Fibroblast of upper back skin (primary cell): Measurements from ENCODE around the gene TANK.
"Not testable (repeated sequence)": the region's sequence is repeated elsewhere in the genome, so short reads cannot be mapped to it uniquely, and the experiment has no call there.

ENCODE experiments used
- DNase-seq: peaks from one replicate; pipeline ENCODE4 v3.0.0-alpha.2; 2013

TANK gene

GRCh38 chr2:161279230-161279815 lies 119.1 kb downstream of the TANK start:
- not testable (repeated sequence) for DNase-seq

DNA sequence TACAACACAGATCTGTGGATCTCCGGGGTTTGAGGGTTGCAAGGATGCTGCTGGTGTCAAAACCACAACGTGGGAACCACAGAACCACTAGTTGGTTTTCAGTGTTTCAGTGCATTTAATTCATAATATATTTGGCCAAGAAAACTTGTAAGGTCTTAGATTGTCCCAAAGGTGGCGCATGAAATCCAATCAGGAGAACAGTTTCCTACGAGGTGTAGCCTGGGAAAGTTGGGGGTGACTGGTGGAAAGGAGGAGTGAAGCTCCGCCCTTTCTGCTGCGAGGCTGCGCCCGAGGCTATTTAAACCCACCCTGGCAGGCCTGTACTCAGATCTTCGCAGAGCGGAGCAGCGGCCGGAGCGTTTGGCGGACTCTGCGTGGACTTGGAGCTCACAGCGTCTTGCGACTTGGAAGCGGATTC lies 120.7 kb downstream of the TANK start:
- peak; percentile 8 for DNase-seq

DNA sequence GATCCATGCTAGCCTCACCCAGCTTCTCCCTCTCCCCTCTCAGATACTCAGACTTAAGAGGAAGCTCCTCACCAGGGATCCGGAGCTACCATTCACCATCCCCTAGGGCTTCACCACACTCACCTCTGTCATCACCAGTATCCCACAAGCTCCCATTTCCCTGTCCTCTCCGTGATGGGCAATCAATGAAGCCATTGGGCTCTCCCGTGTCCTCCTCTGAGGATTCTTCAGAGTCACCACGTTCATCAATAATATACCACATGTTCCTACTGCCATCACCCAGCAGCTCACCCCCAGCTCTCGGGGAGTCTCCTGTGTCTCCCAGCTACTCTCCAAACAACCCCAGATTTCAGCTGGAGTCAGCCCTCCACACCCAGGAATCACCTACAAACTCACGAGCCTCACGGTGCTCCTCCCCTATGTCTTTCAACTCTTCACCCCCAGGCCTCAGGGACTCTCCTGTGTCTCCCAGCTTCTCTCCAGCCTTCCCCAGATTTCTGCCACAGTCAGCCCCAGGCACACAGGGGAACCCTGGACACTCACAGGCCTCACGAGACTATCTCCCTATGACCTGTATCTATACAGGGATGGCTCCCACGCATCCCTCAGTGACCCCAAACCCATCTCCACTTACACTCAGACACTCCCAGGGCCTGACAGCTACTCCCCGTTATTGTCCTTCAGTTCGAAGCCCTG lies 121.5 kb downstream of the TANK start:
- not testable (repeated sequence) for DNase-seq

DNA sequence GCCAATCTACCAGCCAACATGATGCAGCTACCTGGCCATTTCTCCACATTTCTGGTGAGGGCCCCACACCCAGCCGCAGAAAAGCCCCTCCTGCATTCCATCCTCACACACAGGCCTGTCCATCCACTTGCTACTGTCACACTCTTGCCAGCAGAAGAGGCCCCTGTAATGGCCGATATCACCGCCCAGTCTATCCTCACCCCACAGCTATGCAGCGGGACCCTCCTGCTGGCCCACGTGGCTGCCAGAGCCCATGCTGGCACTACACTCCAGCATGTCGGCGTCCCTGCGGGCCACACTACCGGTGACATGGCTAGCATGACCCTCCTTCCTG lies 122.0 kb downstream of the TANK start:
- DNase-seq: not testable (repeated sequence)

DNA sequence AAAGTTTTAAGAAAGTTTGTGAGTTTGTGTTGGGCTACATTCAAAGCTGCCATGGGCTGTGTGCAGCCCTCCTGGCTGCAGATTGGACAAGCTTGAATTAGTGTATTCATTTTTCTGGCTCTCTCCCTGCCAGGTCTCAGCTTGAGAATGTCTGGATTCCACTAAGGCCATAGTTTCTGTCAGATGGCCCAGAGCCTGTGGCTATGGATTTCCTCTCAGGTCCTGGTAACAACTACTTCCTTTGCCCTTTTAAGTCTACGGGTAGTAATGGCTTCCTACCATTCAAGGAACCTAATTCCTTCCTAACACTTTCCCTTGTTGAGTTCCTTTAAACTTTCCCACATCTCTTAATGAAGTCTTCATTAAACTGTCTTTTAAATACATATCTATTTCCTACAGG lies 123.7 kb downstream of the TANK start:
- DNase-seq: peak; percentile 26
